GM19372 (cell line): Measurements from ENCODE around the gene OXCT2.
"Not testable (repeated sequence)": the region's sequence is repeated elsewhere in the genome, so short reads cannot be mapped to it uniquely, and the experiment has no call there.

Experiments
- ATAC-seq: cut with Tn5 transposase; IDR thresholded peaks from one replicate; pipeline ENCODE4 v1.9.1; 2021; ENCODE audit warnings: mild to moderate bottlenecking, low read depth, moderate library complexity; ENCODE audit not compliant: unreplicated experiment

OXCT2 gene

GRCh38 chr1:39787964-39788363 is 16.8 kb upstream of the OXCT2 start:
- ATAC-seq, result not testable (repeated sequence)

- no peak for ATAC-seq
Observed at GRCh38 chr1:39787468-39787867, 16.3 kb upstream of the OXCT2 start.

- ATAC-seq, result not testable (repeated sequence)
Observed at GRCh38 chr1:39787108-39787375, 15.9 kb upstream of the OXCT2 start.

- ATAC-seq, result not testable (repeated sequence)
Observed at GRCh38 chr1:39786303-39787107, 15.4 kb upstream of the OXCT2 start.

- ATAC-seq, result not testable (repeated sequence)
Observed at GRCh38 chr1:39782685-39783084, 11.5 kb upstream of the OXCT2 start.

- no peak for ATAC-seq
Observed at GRCh38 chr1:39782103-39782502, 11.0 kb upstream of the OXCT2 start.

- no peak for ATAC-seq
Observed at GRCh38 chr1:39781349-39781715, 10.2 kb upstream of the OXCT2 start.

GRCh38 chr1:39779821-39780220 is 8.7 kb upstream of the OXCT2 start:
- no peak for ATAC-seq

- no peak for ATAC-seq
Observed at GRCh38 chr1:39779137-39779536, 8.0 kb upstream of the OXCT2 start.

- not testable (repeated sequence) for ATAC-seq
Observed at GRCh38 chr1:39778463-39779099, 7.4 kb upstream of the OXCT2 start.

GRCh38 chr1:39777896-39778295 is 6.7 kb upstream of the OXCT2 start:
- not testable (repeated sequence) for ATAC-seq

- ATAC-seq, result no peak
Observed at GRCh38 chr1:39777306-39777705, 6.2 kb upstream of the OXCT2 start.

- no peak for ATAC-seq
Observed at GRCh38 chr1:39776886-39777285, 5.7 kb upstream of the OXCT2 start.

- ATAC-seq, result no peak
Observed at GRCh38 chr1:39776400-39776713, 5.2 kb upstream of the OXCT2 start.

GRCh38 chr1:39775676-39776399 is 4.7 kb upstream of the OXCT2 start:
- ATAC-seq, result not testable (repeated sequence)

- not testable (repeated sequence) for ATAC-seq
Observed at GRCh38 chr1:39775141-39775540, 4.0 kb upstream of the OXCT2 start.

- not testable (repeated sequence) for ATAC-seq
Observed at GRCh38 chr1:39773369-39773979, 2.3 kb upstream of the OXCT2 start.

- ATAC-seq, result not testable (repeated sequence)
Observed at GRCh38 chr1:39770100-39771021, 787 bp downstream of the OXCT2 start.

- ATAC-seq, result not testable (repeated sequence)
Observed at GRCh38 chr1:39769502-39769901, 1.6 kb downstream of the OXCT2 start.

- not testable (repeated sequence) for ATAC-seq
Observed at GRCh38 chr1:39766466-39766865, 4.7 kb downstream of the OXCT2 start.
